HG02678 (cell line): ENCODE results near the gene BCAS1.

ENCODE experiments used
- ATAC-seq: cut with Tn5 transposase; IDR thresholded peaks from one replicate; pipeline ENCODE4 v1.9.1; 2021; ENCODE audit warnings: mild to moderate bottlenecking, moderate library complexity; ENCODE audit not compliant: unreplicated experiment

Gene BCAS1

DNA sequence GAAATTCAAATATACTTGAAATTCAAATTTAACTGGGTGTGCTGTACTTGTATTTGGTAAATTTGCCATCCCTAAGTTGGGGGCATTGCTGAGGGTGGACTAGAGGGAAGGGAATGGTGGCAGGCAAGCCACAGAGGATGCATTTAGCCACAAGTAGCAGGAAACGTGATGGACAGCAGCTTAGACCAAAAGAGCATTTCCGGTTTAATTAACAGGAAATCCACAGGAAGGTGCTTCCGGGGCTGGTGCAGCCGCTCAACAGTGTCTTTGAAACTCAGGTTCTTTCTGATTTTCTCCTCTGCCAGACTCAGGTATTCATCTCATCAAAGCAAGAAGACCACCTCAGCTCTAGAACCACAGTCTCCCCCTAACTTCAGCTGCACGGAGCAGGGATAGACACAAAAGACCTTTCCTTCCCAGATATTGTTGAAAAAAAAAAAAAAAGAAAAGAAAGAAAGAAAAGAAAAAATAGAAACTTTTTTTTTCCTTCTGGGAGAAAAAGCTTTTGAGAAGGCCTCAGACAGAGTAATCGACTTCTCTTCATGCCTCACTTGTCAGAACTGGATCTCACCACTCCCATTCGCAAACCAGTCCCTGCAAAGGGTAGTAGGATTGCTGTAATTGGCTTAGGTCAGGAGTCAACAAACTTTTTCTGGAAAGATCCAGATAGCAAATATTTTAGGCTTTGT lies 8.0 kb upstream of the BCAS1 start:
- peak; percentile 52 for ATAC-seq

DNA sequence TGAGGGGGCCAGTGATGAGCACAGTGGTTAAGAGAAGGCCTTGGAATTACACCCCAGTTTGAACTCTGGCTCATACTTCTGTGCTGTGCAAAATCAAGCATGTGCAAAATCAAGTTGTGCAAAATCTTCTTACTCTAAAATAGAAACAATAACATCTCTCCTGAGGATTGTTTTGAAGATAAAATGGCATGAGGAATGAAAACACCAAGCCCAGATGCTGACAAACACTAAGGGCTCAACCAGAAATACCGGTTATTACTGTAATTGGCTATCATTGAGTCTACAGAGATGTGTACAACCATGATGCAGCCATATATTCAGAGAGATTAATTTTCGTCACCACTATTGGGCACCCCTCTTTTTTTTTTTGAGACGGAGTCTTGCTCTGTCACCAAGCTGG lies 5.9 kb upstream of the BCAS1 start:
- no peak for ATAC-seq

DNA sequence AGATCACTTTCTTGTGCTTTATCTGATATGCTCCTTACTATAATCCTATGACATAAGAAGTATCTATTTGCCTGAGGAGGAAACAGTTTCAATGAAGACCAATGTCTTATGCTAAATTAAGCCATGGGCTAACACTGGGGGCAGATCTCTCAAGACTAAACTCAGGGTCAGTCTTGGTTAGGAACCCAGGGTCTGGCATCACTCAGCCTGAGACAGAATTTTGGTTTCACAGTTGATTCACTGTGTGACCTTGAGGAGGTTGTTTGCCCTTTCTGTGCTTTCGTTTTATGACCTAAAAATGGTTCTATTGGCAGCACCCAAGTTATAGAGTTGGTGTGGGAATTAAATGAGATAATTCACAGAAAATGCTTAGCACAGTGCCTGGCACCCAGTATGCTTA lies 4.9 kb upstream of the BCAS1 start:
- no peak for ATAC-seq

DNA sequence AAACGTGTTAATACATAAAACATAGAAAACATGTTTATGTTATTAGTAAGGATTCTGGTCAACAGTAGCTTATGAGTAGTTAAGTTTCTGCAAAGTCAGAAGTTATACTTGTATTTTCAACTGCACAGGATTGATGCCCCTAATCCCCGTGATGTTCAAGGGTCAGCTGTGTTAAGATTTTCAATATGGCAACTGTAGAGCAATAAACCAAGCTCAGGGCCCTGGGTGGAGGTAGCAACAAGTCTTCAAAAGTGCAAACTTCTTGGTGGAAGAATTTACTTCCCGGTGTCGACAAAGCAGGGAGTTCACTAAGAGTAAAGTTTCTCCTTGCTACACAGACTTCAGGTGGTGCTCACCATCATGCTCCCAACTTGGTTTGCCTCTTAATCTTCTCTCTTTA lies 4.1 kb upstream of the BCAS1 start:
- no peak for ATAC-seq

DNA sequence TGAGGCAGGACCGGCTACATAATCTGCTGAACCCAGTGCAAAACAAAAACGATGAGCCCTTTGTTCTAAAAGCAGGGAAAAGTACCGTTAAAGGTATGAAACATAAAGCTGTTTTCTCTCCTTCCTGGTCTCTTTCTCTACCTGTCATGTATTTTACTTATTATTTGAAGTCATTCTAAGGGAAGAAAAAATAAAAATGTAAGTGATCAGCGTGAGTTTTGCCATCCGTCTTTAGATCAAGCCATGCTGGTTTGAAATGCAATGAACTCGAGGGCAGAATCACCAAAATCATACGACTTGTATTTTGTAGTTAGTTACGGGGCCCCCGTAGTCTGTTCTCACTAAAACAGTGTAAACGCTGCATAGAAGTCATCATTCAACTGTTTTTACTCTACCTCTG lies 2.9 kb upstream of the BCAS1 start:
- ATAC-seq = no peak

DNA sequence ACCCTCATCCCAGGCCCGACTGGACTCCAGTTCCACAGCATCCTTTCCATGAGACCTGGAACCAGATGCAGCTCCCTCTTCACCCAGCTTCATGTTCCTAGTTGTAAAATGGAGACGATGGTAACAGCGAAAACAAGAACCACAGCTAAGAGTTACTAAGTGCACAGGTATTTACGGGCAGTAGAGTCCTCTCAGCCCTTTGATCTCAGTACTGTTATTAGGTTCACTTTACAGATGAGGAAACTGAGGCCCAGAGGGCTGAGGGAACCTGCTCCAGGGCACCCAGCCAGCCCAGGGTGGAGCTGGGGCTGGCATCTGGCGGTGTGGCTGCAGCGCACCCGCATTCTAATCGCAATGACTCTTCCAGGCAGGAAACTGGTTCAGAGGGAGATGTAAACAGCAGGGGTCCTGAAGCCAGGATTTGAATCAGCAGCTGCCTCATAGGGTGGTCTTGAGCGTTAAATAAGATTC lies 858 bp downstream of the BCAS1 start:
- ATAC-seq = no peak

DNA sequence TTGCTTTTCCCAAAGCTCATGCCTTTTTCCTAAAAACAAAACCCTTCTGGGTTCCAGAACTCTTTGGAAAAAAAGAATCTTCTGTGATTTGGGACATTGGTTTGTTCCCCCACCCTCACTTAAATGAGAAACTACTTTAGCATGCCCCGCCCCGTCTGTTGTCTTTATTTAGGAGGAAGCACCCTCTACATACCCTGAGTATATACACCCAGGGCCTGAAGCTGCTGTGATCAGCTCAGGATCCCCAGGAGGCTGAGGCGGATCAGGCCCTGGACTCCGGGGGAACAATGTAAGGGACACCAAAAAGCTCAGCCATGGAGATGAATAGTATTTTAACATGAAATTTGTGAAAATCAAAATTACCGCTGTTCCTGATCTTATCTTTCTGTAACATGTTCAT lies 1.4 kb downstream of the BCAS1 start:
- ATAC-seq = no peak

DNA sequence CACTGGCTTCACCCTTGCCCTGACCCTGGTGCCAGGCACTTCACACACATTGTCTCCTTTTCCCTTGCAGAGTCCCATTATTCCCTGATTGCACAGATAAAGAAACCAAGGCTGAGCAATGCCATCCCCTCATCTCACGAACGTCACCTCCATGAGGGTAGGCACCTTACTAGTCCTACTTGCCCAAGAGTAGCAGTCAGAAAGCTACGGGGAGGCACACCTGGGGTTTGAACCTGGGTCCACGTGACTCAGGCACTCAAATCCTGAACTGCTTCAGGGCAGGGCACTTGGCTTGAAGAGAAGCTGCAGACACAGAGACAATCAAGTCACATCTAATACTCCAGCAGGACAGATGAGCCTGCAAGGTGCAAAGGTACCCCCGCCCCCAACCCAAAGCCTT lies 1.9 kb downstream of the BCAS1 start:
- ATAC-seq = no peak

DNA sequence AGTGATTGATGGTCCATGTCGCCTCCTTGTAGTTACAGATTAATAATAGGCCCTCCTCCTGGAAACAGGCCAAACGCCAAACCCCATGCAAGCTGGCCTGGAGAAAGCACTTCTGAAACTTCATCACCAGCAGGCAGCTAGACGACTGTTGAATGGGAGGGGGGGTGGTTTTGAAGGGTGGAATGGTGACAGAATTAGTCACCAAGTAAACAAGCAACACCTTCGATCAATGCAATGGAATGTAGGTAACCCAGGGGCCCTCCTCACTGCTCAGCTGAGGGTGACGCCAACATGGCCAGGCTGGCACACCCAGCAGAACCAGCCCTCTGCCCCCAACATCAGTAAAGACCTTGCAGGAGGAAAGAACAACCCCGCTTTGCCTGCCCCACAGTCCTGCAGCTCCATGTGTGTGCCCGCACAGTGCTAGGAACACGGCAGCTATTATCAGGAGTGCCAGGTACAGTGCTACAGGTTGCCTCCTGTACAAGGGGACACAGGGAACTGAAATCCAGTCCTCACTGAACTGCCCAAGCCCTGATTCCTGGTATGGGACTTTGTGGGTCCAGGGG lies 2.7 kb downstream of the BCAS1 start:
- ATAC-seq = peak; percentile 61

DNA sequence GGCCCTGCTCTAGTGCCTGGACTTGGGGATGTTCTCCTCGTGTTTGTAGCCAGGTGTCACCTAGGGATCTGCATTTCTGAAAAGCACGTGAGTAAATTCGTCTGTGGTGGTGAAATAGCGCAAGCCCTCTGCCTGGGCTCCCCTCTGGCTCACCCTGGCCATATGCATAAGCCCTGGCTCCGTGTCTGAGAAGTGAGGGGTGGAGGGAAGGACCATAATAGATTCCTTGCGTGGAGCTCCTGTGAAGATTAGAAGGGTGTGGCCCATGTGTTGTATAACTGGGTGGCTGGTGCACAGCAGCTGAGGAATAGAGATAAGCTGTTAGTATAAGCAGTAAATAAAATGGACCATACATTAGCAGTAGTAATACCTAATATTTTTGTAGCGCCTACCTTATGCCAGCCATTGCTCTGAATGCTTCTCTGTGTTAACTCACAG lies 4.8 kb downstream of the BCAS1 start:
- no peak for ATAC-seq

DNA sequence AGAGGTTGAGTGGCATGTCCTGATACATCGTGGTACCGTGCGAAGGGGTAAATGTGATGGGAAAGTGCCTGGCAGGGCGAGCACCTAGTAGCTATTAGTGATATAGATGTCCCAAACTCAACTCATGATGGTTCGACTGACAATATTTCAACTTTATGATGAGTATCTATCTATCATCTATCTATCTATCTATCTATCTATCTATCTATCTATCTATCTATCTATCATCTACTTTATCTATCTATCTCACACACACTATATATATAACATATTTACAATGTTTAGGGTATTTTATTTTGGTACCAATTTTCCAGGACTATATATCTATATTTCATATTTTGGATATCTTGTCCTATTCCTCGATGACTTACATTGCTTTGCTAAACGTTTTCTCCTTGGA lies 5.5 kb downstream of the BCAS1 start:
- no peak for ATAC-seq

DNA sequence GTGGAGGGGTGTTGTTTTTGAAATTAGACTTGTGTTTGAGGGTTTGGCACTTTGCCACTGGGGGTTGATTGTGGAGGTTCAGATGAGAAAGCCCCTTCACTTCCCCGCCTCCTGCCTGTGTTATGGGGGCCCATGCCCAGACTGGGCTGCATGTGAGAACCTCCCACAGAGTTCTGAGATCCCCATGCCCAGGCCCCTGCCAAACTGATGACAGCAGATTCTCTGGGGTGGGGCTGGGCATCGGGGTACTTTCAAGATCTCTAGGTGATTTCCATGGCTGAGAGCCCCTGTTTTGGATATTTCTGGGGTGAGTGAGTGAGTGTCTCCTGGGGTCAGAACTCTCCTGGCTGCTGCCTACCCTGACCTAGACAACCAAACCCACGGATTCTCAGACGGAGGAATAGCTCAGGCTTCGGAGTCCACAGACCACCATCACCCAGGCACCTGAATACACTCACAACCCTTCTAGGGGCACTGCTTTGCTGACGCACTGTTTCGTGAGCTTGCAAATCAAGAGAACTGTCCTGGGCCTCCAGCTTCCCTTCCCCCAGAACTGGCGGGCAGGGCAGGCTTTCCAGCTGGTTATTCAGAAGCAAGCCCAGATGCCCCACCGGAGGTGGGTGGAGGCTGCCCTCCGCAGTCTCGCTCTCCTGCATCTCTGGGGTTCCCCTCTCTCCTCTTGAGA lies 6.3 kb downstream of the BCAS1 start:
- peak; percentile 40 for ATAC-seq

DNA sequence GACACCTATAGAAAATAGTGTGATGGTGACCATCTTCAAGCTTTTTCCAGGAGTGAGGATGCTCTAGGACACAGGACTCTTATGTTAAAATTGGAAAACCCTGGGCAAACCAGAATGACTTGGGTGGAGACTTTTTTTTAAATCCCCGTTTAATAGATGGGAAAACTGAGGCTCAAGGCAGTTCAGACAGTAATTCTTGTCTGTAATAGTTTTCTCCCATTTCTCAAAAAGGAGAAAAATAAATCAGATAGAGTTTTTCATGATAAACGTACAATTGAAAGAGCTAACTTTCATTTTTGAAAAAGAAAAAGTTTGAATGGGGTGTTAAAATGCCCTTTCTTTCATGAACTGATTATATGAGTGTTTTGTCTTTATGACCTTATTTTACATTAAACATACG lies 6.8 kb downstream of the BCAS1 start:
- no peak for ATAC-seq

DNA sequence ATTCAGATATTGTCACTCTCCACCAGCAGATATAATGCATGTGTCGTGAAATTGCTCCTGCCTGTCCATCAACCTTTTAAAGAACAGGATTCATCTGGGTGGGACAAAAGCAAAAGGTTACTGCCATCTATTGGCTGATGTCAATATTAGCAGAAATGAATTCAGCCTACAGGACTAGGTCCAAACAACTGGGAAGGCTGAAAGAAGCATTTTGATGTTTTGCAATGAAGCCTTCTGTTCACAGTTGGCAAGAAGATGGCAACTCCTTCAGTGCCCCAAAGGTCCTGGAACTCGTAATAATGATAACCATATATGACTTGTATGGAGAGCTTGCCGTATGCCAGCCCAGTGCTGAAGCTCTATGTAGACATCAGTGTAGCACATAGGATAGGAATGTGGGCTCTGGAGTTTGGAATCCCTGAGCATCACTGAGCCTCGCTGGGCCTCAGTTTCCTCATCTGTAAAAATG lies 7.5 kb downstream of the BCAS1 start:
- ATAC-seq = peak; percentile 27

DNA sequence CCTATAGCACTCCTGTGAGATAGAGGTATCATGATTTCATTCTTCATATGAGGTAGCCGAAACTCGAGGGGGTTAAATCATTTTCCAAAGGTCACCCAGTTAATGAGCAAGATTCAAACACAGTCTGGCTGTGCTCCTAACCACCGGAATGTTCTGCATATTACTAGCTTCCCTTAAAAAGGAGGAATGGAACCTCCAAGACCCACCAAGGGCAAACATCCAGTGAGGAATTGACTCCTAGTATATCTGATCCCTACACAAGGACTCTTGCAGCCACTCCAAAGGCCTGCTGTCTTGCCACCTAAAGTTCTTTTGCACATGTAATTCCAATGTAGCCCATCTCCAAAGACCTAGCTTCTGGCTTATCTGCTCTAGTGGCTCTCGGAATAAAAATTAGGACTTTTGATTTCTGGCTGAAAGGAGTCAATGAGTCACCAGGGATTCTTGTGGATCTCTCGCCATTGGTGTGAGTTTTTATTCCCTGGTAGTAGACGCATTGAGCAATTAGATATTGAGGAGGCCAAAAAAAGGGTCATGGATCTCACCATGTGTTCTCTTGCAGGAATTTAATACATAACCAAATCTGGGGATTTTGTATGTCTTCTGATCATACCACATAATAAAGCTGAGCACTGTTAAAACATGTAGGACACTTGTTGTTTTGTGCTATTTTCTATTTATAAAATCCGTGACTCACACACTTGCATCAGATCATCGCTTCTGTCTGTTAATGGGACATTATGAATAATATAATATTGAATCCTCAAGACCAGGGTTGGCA lies 9.1 kb downstream of the BCAS1 start:
- no peak for ATAC-seq

DNA sequence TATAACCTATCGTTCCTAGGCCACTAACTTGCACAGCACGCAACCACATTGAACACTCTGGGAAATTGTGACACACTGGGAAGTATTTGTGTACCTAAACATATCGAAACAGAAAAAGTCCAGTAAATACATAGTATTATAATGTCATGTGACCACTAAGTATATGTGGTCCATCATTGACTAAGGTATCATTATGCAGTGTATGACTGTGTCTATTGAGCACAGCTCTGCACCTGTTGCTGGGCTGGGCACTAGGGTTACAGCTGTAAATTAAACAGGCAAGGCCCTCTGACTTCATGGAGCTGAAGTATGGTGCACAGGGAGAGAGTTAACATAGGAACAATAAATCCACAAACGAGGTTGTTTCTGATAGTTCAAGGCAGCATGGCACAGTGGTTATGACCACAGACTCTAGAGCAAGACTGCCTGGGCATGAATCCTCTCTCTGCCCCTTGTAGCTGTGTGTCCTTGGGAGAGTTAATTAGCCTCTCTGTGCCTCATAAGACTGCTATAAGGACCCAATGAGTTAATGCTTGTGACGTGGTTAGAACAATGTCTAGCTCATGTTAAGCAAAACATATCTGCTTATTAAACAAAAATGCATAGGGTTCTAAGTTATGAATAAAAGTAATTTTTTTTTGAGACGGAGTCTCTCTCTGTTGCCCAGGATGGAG lies 10.6 kb downstream of the BCAS1 start:
- no peak for ATAC-seq

DNA sequence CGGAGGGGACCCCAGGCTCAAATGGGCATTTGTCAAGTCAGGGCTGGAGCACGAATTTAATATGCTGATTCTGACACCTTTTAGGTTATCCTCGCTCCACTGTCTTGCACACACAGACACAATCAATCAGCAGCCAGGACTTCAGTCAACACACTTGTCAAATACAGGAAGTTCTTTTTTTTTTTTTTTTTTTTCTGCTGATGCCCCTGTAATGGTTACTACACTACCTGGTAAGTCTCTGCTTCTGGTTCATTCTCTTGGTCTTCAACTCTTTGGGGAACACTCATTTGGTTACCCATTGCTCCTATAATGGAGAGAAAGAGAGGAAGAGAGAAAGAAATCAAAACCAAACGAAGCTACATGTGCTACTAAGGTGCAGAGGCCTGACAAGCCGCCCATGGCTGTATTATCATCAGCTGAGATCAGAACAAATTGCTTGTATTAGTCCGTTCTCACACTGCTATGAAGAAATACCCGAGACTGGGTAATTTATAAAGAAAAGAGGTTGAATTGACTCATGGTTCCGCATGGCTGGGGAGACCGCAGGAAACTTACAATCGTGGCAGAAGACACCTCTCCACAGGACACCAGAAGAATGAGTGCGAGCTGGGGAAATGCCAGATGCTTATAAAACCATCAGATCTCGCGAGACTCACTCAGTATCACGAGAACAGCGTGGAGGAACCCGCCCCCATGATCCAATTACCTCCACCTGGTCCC lies 11.8 kb downstream of the BCAS1 start:
- peak; percentile 56 for ATAC-seq

DNA sequence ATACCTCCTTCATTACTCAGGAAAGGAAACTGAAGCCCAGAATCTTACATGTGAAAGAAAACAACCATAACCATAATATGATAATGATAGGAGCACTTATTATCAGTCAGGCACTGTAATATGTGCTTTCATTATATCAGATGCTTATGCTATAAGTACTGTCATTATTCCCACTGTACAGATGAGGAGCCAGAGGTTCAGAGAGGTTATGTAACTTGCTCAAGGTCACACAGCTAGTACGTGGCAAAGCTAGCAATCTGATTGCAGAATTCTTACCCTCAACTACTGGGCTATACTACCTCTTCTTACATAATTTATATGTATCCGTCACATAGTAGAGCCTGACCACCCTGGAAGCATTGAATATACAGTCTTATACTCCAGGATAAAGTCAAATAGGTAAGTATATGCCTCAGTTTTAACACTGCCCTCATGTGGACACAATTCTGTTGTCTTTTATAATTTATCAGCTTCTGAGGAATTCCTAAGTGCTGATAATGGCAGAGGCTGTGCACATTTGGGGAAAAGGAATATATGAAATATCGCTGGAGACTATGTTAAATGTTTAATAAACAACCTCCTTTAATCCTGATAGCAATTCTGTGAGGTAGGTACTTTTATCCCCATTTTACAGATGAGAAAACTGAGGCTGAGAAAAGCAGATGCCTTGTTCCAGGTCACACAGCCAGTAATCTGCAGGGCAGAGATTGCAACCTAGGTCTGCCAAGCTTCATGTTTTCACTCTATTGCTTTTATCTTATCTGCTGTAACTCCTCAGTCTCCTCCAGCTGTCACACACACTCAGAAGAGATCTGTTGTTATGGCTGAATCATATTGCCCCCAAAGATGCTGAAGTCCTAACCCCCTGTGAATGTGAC lies 13.4 kb downstream of the BCAS1 start:
- ATAC-seq = no peak

DNA sequence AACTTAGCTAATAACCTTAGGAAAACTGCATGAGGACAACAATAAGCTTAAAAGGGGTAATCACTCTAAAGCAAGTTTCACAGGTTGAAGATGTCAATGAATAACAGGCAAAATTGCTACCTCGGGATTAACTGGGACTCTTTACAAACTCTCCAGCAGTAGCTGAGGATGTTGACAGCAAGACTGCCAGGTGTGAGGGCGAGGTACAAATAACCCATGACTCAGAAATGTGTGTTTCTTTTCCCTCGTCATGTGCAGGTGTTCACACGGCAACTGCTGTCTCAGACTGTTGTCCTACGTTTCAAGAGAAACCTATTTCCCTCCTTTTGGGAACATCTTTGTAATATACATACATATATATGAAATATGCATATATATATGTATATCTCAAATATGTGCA lies 15.9 kb downstream of the BCAS1 start:
- ATAC-seq = no peak
